Liver (tissue), 9 donors: Measurements from ENCODE around the gene MUC6. TPM values are rescaled to one million over a fixed set of nuclear protein-coding genes. Genes with fewer than 3 reads are reported as not detected.
A peak's percentile ranks its signal among the peaks of the same experiment; 100 is the strongest.

Experiments used
- DNase-seq: peaks from one replicate; pipeline ENCODE4 v3.0.0-alpha.2; 2017; ENCODE audit warnings: low spot score
- H3K27ac ChIP-seq, 2 donors: one replicate each; pipeline ENCODE4 v1.7.0; 2013; ENCODE audit warnings: inconsistent platforms in 2 of 2, low read length in 2 of 2, control low read depth in 1 of 2, low read depth in 1 of 2, mild to moderate bottlenecking in 1 of 2
- H3K27me3 ChIP-seq, 4 donors: one replicate each; pipeline versions ENCODE4 v1.6.1 to v1.7.0; 2013; ENCODE audit warnings: low read length in 3 of 4, inconsistent platforms in 1 of 4, mild to moderate bottlenecking in 1 of 4, moderate library complexity in 1 of 4; ENCODE audit not compliant: control insufficient read depth in 4 of 4, insufficient read depth in 4 of 4
- H3K36me3 ChIP-seq, 4 donors: one replicate each; pipeline versions ENCODE4 v1.6.1 to v1.7.0; 2013; ENCODE audit warnings: low read length in 3 of 4, mild to moderate bottlenecking in 3 of 4, low read depth in 1 of 4, moderate library complexity in 1 of 4; ENCODE audit not compliant: control insufficient read depth in 4 of 4, insufficient read depth in 3 of 4
- H3K4me1 ChIP-seq, 4 donors: one replicate each; pipeline versions ENCODE4 v1.6.1 to v1.7.0; 2013; ENCODE audit warnings: low read length in 3 of 4, mild to moderate bottlenecking in 3 of 4, moderate library complexity in 1 of 4; ENCODE audit not compliant: control insufficient read depth in 4 of 4, insufficient read depth in 4 of 4
- H3K4me3 ChIP-seq, 3 donors: one replicate each; pipeline versions ENCODE4 v1.6.1 to v1.7.0; 2013; ENCODE audit warnings: low read length in 3 of 3, control low read depth in 1 of 3, low read depth in 1 of 3, mild to moderate bottlenecking in 1 of 3
- H3K9ac ChIP-seq, 2 donors: one replicate each; pipeline ENCODE4 v1.7.0; 2013; ENCODE audit warnings: low read length in 2 of 2, mild to moderate bottlenecking in 2 of 2, moderate library complexity in 2 of 2, control low read depth in 1 of 2, low read depth in 1 of 2
- H3K9me3 ChIP-seq, 4 donors: one replicate each; pipeline versions ENCODE4 v1.6.1 to v1.7.0; 2013; ENCODE audit warnings: low read length in 3 of 4; ENCODE audit not compliant: control insufficient read depth in 4 of 4
- EGR1 ChIP-seq, 2 donors: IDR thresholded peaks; 2 replicates each; pipeline ENCODE4 v1.6.1; 2016 to 2018; ENCODE audit warnings: antibody characterized with exemption in 2 of 2, low read depth in 2 of 2
- FOXA1 ChIP-seq: IDR thresholded peaks from 2 replicates; pipeline ENCODE4 v1.6.1; 2016; ENCODE audit warnings: antibody characterized with exemption
- FOXA2 ChIP-seq: IDR thresholded peaks from 2 replicates; pipeline ENCODE4 v1.6.1; 2016; ENCODE audit warnings: antibody characterized with exemption
- HNF4A ChIP-seq, 2 donors: conservative IDR thresholded peaks; 2 replicates each; pipeline ENCODE4 v1.6.1; 2016; ENCODE audit warnings: antibody characterized with exemption in 2 of 2, mild to moderate bottlenecking in 2 of 2
- HNF4G ChIP-seq: IDR thresholded peaks from 2 replicates; pipeline ENCODE4 v1.6.1; 2016; ENCODE audit warnings: antibody characterized with exemption
- JUND ChIP-seq, 2 donors: IDR thresholded peaks; 2 replicates each; pipeline ENCODE4 v1.6.1; 2016; ENCODE audit warnings: antibody characterized with exemption in 2 of 2
- NR2F2 ChIP-seq: IDR thresholded peaks from 2 replicates; pipeline ENCODE4 v1.6.1; 2016; ENCODE audit warnings: antibody characterized with exemption
- RAD21 ChIP-seq, 2 donors: IDR thresholded peaks; 2 replicates each; pipeline ENCODE4 v1.6.1; 2016; ENCODE audit warnings: antibody characterized with exemption in 2 of 2, mild to moderate bottlenecking in 2 of 2
- RXRA ChIP-seq, 2 donors: IDR thresholded peaks; 2 replicates each; pipeline ENCODE4 v1.6.1; 2017 to 2018; ENCODE audit warnings: antibody characterized with exemption in 2 of 2, mild to moderate bottlenecking in 1 of 2
- SP1 ChIP-seq: IDR thresholded peaks from 2 replicates; pipeline ENCODE4 v1.6.1; 2018; ENCODE audit warnings: antibody characterized with exemption, mild to moderate bottlenecking
- TAF1 ChIP-seq: conservative IDR thresholded peaks from 2 replicates; pipeline ENCODE4 v1.6.1; 2016; ENCODE audit warnings: antibody characterized with exemption, mild to moderate bottlenecking
- YY1 ChIP-seq: IDR thresholded peaks from 2 replicates; pipeline ENCODE4 v1.6.1; 2016; ENCODE audit warnings: antibody characterized with exemption, mild to moderate bottlenecking
- WGBS: extraction: QIAGEN DNeasy Blood & Tissue Kit; methylation state at CpG from one replicate; pipeline ENCODE4 v1.1.7; 2013; 5-methylcytosine and 5-hydroxymethylcytosine counted together
- polyA plus RNA-seq, 2 donors: library from polyadenylated mRNA; stranded (reverse) in 1 of 2; unstranded in 1 of 2; fragments of 200-250 nt in 1 of 2; fragments of >200 nt in 1 of 2; fragmentation: Nextera tagmentation in 1 of 2; extraction: Ambion mirVana in 1 of 2; gene quantifications; one replicate each; pipeline versions ENCODE4 v1.2.1 to v1.2.3, GENCODE V29; 2013 to 2015
- total RNA-seq, 2 donors: library from RNA; depleted of rRNA; stranded (reverse); fragments of >200 nt; gene quantifications; one replicate each; pipeline ENCODE4 v1.2.3, GENCODE V29; 2014
- TF ChIP-seq, protein P1 (sequence below): IDR thresholded peaks from 2 replicates; pipeline ENCODE4 v1.6.1; 2016; ENCODE audit warnings: antibody characterized with exemption
- TF ChIP-seq, protein P2 (sequence below): fragments of 150-350 bp; IDR thresholded peaks from 2 replicates; pipeline ENCODE4 v1.5.1; 2017; ENCODE audit warnings: improper control_type of control experiment, low read depth, low read length; ENCODE audit not compliant: missing input control
- TF ChIP-seq, protein P3 (sequence below): IDR thresholded peaks from 2 replicates; pipeline ENCODE4 v1.6.1; 2016; ENCODE audit warnings: antibody characterized with exemption
- TF ChIP-seq, protein P4 (sequence below): IDR thresholded peaks from 2 replicates; pipeline ENCODE4 v1.6.1; 2016; ENCODE audit warnings: antibody characterized with exemption, mild to moderate bottlenecking
- donor health status: healthy.
- donor health status: healthy.
- donor health status: healthy.
- donor health status: healthy.
- donor health status: healthy.

The MUC6 gene
- total and polyA plus RNA-seq, 4 donors = 0.05 to 0.54 (median 0.18) TPM

DNA sequence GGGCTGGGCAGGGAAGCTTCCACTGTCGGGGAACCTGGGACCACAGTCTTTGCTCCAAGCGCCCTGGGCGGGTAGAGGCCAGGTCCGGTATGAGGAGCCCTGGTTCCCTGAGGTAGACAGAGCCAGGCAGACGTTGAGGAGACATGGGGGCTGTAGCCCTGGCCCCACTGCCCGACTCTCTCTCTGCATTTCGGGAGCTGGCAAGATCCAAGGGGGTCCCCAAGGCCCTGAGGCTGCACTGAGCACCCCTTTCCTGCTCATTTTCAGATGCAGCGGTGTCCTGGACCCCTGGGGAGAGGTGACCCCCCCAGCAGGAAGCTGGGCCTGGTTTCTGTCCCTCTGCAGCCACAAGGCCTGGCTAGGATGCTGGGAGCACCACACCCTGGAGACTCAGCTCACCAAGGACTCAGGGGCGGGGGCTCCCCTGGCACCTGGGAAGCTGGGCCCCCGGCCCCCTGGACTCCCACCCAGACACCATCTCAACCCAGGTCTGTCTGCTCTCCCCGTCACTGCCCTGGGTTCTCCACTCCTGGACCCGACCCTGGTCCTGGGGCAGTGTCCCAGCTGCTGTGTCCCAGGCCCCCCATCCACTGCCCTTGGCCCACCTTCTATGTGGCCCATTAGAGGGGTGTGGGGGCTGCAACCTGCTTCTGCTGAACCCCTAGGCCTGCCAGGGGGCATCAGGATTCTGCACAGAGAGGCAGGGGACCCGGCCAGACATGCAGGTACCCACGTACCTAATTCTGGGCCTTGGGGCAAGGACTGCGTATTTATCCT, 15.0 kb upstream of the MUC6 start:
- Histone ChIP-seq H3K9ac (no peak overlapping the region), H3K27ac (no peak overlapping the region), H3K9me3 (no peaks in the 10 kb centered on the region), H3K4me3 (no peak overlapping the region), H3K36me3 (no peaks in the 10 kb centered on the region), H3K4me1 (no peaks in the 10 kb centered on the region), H3K27me3 (peaks cover 0 to 5% (median 0%) of the 10 kb centered on the region in 4 donors)
- 60% methylated on average over 15 of the region's 15 CpGs for WGBS
- DNase-seq = no peak
- no peak for TF ChIP-seq HNF4A (conservative IDR thresholded peaks at IDR 0.05)
- no peak for TF ChIP-seq RXRA (IDR thresholded peaks at IDR 0.05)
- TF ChIP-seq, protein P1, sequence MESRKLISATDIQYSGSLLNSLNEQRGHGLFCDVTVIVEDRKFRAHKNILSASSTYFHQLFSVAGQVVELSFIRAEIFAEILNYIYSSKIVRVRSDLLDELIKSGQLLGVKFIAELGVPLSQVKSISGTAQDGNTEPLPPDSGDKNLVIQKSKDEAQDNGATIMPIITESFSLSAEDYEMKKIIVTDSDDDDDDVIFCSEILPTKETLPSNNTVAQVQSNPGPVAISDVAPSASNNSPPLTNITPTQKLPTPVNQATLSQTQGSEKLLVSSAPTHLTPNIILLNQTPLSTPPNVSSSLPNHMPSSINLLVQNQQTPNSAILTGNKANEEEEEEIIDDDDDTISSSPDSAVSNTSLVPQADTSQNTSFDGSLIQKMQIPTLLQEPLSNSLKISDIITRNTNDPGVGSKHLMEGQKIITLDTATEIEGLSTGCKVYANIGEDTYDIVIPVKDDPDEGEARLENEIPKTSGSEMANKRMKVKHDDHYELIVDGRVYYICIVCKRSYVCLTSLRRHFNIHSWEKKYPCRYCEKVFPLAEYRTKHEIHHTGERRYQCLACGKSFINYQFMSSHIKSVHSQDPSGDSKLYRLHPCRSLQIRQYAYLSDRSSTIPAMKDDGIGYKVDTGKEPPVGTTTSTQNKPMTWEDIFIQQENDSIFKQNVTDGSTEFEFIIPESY = no peak
- no peak for TF ChIP-seq JUND (IDR thresholded peaks at IDR 0.05)
- TF ChIP-seq FOXA1 = no peak

DNA sequence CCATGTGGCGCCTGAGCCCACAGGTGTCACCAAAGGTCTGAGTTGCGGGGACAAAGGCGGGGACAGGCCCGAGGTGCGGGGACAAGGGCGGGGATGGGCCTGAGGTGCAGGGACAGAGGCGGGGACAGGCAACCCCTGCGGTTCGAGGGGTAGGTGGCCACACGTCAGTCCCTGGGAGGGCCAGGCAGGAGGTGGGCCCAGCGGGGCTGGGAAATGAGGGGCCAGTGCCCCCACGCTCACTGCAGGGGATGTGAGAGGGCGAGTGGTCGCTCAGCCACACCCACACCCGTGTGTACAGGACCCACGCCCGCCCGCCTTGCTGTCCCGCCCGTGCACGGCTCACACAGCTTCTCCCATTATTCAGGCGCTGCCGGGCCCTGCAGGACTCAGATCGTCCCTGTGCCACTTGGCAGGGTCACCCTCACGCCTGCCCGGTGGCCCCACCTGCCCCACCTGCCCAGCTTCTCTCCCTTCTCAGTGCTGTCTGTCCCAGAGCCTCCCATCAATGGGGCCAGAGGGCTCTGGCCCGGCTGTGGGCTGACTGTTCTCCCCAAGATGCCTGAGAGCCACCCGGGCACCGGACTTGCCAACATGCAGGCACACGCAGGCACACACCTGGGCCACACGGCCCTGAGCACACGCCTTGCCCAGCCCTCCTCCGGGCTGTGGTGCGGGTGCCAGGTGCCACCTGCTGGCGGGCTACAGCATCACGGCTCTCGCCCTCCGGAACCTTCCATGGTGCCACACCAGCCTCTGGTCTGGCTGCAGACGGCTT, 14.2 kb upstream of the MUC6 start:
- H3K4me1 ChIP-seq = no peaks in the 10 kb centered on the region
- H3K9ac ChIP-seq = no peak overlapping the region
- DNase-seq = peak; percentile 82
- H3K9me3 ChIP-seq = no peaks in the 10 kb centered on the region
- TF ChIP-seq SP1 (no peak), RAD21 (IDR thresholded peaks at IDR 0.05) (peak; percentile 95 to 99), HNF4G (no peak), TAF1 (no peak), FOXA2 (no peak)
- TF ChIP-seq, protein P2, sequence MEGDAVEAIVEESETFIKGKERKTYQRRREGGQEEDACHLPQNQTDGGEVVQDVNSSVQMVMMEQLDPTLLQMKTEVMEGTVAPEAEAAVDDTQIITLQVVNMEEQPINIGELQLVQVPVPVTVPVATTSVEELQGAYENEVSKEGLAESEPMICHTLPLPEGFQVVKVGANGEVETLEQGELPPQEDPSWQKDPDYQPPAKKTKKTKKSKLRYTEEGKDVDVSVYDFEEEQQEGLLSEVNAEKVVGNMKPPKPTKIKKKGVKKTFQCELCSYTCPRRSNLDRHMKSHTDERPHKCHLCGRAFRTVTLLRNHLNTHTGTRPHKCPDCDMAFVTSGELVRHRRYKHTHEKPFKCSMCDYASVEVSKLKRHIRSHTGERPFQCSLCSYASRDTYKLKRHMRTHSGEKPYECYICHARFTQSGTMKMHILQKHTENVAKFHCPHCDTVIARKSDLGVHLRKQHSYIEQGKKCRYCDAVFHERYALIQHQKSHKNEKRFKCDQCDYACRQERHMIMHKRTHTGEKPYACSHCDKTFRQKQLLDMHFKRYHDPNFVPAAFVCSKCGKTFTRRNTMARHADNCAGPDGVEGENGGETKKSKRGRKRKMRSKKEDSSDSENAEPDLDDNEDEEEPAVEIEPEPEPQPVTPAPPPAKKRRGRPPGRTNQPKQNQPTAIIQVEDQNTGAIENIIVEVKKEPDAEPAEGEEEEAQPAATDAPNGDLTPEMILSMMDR = peak; percentile 93
- no peak overlapping the region for H3K4me3 ChIP-seq
- H3K36me3 ChIP-seq = no peaks in the 10 kb centered on the region
- no peak overlapping the region for H3K27ac ChIP-seq
- H3K27me3 ChIP-seq = peaks cover 0 to 5% (median 0%) of the 10 kb centered on the region in 4 donors
- 38% methylated on average over 39 of the region's 39 CpGs for WGBS

DNA sequence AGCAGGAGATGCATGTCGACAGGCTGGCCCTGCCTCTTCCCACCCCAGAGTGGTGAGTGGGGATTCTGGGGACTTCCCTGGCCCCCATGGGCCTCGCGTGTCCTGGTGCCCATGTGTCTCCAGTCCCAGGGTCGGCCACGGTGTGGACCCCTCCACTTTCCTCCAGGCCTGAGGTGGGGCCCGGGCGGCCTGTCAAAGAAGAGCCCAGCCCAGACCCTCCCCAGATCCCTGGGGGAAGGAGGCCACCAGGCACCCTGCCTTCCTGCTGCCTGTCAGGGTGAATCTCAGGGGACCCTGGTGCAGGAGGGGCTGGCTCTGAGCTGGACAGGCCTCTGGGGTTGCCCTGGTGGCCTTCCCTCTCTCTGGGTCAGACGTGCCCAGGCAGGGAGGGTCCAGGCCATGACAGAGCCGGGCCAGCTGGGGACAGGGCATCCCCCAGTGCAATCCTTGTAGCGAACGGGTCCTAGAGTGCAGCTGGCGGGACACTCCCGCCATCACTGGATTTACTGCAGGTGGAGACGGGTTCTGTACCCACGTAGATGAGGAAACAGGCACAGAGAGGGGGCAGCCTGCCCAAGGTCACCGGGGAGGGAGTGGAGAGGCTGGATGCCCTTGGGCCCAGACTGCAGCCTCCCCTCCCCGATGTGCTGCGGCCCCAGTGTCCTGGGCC, 13.5 kb upstream of the MUC6 start:
- DNase-seq = no peak
- no peaks in the 10 kb centered on the region for H3K9me3 ChIP-seq
- no peak overlapping the region for H3K9ac ChIP-seq
- no peaks in the 10 kb centered on the region for H3K36me3 ChIP-seq
- H3K27me3 ChIP-seq = peaks cover 0 to 5% (median 0%) of the 10 kb centered on the region in 4 donors
- no peak overlapping the region for H3K27ac ChIP-seq
- H3K4me3 ChIP-seq = no peak overlapping the region
- WGBS = 75% methylated on average over 18 of the region's 18 CpGs
- H3K4me1 ChIP-seq = no peaks in the 10 kb centered on the region
- TF ChIP-seq, protein P3, sequence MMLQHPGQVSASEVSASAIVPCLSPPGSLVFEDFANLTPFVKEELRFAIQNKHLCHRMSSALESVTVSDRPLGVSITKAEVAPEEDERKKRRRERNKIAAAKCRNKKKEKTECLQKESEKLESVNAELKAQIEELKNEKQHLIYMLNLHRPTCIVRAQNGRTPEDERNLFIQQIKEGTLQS = no peak
- TF ChIP-seq HNF4G = no peak
- no peak for TF ChIP-seq TAF1
- no peak for TF ChIP-seq YY1
- no peak for TF ChIP-seq NR2F2
- TF ChIP-seq, protein P1 = no peak
- no peak for TF ChIP-seq HNF4A (conservative IDR thresholded peaks at IDR 0.05)
- TF ChIP-seq, protein P4, sequence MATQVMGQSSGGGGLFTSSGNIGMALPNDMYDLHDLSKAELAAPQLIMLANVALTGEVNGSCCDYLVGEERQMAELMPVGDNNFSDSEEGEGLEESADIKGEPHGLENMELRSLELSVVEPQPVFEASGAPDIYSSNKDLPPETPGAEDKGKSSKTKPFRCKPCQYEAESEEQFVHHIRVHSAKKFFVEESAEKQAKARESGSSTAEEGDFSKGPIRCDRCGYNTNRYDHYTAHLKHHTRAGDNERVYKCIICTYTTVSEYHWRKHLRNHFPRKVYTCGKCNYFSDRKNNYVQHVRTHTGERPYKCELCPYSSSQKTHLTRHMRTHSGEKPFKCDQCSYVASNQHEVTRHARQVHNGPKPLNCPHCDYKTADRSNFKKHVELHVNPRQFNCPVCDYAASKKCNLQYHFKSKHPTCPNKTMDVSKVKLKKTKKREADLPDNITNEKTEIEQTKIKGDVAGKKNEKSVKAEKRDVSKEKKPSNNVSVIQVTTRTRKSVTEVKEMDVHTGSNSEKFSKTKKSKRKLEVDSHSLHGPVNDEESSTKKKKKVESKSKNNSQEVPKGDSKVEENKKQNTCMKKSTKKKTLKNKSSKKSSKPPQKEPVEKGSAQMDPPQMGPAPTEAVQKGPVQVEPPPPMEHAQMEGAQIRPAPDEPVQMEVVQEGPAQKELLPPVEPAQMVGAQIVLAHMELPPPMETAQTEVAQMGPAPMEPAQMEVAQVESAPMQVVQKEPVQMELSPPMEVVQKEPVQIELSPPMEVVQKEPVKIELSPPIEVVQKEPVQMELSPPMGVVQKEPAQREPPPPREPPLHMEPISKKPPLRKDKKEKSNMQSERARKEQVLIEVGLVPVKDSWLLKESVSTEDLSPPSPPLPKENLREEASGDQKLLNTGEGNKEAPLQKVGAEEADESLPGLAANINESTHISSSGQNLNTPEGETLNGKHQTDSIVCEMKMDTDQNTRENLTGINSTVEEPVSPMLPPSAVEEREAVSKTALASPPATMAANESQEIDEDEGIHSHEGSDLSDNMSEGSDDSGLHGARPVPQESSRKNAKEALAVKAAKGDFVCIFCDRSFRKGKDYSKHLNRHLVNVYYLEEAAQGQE = no peak
- TF ChIP-seq EGR1 (IDR thresholded peaks at IDR 0.05; ENCODE audit: low read depth in 2 of 2) = no peak
